NCI-H2227 (cell line): ENCODE data around the gene CREG2.
"Not testable (repeated sequence)": the region's sequence is repeated elsewhere in the genome, so short reads cannot be mapped to it uniquely, and the experiment has no call there.

ENCODE experiments used
- DNase-seq: peaks from one replicate; lab custom pipeline; 2025; ENCODE audit not compliant: unreplicated experiment; lab: John Stamatoyannopoulos, UW

The CREG2 gene

DNA sequence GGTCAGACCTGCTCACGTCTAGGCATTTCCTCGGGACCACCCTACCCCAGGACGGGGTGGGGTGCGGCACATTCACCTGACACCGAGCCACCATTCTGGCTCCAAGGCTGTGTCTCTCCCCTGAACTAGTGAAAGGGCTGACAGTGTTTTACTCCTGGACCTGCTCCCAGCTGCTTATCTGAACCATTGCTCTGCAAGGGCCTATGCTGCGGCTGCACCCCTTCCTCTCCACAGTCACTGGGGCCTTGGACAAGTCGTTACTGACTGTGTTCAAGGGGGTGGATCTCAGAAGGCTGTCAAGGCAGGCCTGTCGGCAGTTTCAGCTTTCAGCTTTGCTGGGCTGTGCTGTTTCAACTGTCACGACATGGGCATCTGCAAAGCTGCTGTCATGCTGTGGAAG lies 11.7 kb downstream of the CREG2 start:
- DNase-seq, result no peak

DNA sequence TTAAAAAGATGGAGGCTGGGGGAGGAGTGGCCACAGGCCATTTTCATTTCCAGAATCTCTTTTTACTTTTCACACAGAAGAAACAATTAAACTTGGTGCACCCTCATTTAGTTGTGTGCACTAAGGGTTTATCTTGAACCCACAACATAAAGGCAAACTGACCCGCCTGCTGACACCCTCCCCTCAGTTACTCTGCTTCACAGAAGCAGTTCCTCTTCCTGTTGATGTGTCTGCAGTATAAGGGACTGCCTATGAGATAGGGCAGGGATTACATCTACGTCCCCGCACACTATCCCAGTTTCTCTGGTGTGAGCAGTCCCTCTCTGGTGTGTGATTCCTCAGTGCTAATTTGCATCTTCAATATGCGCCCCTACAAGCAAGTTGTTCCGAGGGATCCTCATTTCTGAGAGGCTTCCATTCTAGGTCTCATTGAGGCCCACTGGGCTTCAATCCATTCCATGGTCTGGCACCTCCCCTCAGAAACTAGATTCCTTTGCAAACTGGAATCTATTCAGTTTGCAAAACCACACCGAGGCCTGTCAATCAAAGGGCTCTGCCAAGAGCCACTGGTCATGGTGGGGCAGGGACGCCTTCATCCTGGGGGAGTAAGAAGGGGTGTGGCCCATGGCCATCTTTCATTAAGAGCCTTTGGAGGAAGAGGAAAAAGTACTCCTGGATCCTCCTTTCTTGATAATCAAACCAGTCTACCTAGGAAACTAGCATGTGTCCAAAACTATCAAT lies 12.3 kb downstream of the CREG2 start:
- no peak for DNase-seq

DNA sequence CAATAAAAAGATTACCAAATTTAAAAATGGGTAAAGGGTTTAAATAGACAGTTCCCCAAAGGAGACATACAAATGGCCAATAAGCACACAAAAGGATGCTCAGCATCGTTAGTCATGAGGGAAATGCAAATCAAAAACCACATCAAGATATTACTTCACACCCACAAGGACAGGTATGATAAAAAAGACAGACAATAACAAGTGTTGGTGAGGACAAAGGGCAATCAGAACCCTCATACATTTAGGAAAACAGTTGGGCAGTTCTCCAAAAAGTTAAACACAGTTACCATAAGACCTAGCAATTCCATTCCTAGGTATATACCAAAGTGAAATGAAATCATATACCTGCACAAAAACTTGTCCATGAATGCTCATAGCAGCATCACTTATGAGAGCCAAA lies 14.5 kb downstream of the CREG2 start:
- no peak for DNase-seq

DNA sequence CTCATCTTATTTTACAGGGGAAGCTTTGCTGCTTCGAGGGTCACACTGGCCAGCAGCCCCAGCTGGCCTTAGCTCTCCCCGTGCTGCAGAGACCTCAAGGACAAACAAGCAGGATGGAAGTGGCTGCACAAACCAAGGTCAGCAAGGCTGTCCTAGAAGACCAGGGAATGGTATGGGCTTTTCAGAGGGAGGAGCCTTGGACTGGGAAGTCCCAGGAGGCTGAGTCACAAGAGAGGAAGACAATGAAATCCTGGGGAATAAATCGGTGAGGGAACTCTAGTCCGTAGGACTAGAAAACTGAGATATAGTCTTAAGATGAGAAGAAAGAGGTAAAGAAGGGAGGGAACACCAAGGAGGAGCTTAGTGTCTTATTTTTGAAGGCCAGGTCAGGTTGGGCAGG lies 15.7 kb downstream of the CREG2 start:
- DNase-seq, result no peak

DNA sequence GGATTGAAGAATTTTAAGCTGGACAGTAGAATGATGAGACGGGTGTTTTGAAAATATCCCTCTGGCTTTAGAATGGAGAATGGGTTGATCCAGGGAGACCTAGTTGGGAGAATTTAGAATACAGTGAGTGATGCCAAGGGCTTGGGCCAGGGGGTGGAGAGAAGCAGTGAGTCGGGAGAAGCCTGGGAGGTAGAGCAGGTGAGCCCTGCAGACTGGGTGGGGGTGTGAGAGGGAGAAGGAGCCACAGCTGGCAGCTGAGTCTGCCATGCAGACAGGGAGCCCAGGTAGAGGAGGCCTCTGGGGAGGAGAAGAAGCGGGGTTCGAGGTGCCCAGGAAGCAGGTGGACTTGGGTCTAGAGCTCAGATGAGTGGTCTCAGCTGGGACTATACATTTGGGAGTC lies 18.2 kb downstream of the CREG2 start:
- DNase-seq, result no peak

DNA sequence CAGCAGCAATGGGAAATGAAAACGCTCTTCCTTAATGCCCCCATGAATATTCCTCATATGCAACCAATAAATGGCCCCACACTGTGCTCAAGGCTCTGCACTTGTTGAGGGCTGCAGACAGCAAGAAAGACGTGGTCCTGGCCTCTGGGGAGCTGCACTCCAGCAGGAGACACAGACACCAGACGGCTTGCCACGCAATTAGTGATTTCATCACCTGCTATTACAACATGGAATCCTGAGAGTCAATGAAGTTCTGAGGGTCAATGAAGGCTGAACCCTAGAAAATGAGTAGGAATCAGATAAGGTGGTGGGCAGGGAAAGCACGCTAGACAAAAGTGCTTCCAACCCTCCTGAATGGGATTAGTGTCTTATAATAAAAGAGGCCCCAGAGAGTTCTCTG lies 18.9 kb downstream of the CREG2 start:
- DNase-seq, result no peak

DNA sequence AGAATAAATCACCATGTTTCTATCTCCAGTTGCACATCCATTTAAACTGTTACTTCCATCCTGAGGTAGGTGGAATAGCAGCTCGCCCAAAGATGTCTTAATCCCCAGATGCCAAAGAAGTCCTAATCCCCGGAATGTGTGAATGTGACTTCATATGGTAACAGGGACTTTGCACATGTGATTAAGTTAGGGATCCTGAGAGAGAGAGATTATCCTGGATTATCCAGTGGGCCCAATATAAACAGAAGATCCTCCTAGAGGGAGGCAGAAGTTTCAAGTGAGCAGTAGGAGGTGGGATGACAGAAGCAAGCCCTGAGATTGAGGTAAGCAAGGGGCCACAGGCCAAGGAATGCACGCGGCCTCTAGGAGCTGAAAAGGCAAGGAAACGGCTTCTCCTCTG lies 19.8 kb downstream of the CREG2 start:
- DNase-seq, result no peak

DNA sequence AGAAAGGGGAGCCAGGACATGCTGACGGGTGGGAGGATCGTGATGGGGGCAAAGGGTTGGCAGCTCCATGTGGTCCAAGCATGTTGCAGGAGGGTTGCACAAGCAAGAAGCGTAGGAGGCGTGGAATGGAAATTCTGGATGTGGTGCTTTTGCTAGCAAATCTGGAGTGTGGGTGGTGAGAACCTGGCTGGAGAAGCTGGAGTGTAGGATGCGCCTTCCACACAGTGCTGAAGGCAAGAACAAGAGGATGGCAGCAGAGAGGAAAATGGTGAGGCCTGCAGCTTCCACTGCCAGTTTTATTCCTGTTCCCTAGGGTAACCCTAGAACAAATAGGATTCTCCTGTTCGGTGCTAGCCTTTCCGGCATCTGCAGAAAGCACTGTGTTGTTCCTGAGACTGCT lies 22.4 kb downstream of the CREG2 start:
- DNase-seq, result no peak

DNA sequence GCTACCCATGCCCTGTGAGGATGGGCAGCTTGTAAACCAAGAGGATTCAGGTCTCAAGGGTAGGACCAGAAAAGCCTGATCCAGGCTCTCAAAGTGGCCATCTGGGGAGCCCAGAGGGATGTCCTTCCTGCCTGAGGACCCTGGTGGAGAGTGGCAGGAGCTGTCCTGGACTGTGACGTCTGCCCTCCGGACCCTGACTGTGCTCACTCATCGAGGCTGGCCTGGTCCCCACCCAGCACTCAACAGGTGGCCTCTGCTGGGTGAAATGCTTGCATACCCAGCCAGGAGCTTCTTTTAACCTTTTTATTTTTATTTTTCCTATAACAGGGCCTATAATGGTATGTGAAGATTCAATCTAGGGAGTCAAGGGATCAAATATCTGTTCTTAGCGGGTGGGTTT lies 24.5 kb downstream of the CREG2 start:
- no peak for DNase-seq

DNA sequence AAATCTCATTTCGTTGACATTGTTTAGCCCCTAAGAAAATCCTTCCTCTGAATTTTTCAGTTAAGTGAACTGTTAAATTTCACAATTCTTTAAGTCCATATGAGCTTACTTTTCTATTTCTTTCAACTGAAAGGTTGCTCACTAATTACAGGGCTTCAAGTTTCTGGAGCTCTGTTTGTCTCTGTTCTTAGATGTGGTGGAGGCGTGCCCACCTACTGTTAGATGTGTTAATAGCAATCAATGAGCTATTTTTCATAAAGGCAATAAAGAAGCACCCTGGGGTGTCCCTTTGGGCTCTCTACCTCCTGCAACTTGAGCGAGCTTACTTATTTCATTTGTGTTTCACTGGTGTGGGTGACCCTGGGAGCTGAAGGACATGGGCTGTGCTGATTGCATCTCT lies 25.0 kb downstream of the CREG2 start:
- no peak for DNase-seq

DNA sequence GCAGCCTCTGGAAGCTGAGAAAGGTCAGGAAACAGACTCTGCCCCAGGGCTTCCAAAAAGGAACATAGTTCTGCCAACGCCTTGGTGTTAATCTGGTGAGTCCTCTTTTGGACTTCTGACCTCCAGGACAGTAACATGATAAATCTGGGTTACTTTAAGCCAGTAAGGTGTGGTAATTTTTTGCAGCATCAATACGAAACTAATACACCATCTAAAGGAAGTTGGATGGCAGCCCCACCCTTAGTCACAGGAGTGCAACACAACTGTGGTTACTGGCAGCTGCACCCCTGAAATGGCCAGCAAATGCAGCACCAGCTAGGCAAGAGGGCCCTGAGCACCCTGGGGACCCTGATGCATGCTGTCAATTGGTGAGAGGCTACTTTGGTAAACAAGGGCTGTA lies 25.8 kb downstream of the CREG2 start:
- DNase-seq, result no peak

DNA sequence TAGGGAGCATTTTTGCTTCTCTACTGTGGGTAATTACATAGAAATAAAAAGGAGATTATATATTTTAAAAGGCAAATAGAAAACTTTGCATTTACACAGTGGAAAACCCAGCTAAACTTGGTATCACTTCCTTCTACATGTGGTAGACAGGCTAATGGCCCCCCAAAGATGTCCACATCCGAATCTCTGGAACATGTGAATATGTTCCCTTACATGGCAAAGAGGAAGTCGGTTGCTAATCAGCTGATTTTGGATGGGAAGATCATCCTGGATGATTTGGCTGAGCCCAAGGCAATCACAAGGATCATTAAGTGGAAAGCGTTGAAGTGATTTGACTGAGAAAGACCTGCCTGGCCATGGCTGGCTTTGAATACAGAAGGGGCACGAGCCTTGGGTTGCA lies 26.2 kb downstream of the CREG2 start:
- no peak for DNase-seq

DNA sequence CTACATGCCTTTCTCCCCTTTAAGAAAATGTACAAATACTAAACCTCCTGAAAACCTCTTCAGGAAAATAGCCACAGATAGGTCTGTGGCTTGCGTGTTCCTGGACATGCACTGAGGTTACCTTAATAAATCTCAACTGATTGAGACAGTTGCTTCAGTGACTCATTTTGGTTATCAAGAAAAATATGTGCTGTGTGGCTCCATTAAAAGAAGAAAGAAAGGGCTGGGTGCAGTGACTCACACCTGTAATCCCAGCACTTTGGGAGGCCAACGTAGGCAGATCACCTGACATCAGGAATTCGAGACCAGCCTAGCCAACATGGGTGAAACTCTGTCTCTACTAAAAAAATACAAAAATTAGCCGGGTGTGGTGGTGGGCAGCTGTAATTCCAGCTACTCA lies 27.1 kb downstream of the CREG2 start:
- no peak for DNase-seq

DNA sequence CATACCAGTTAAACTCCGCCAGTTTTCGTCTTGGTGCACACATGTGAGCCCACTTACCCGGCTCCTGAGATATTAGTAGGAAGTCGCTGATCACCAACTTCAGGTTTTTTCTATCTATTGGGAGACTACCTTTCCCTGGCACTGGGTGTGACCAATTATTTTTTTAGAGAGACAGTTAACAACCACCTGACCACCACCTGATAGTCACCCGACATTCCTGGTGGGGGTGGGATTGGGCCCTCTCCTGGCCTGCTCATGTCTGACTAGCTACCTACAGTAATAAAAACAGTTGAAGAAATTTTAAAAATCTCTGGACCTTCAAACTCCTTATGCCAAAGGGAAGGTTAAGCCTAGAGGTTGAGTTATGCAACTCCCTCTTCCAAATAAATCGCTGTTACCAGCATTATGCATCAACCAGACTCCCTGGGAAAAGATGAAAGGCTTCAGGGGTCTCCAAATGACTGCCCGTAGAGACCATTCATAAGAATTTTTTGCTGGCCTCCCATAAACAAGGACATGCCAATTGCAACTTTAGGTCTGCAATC lies 27.8 kb downstream of the CREG2 start:
- no peak for DNase-seq

DNA sequence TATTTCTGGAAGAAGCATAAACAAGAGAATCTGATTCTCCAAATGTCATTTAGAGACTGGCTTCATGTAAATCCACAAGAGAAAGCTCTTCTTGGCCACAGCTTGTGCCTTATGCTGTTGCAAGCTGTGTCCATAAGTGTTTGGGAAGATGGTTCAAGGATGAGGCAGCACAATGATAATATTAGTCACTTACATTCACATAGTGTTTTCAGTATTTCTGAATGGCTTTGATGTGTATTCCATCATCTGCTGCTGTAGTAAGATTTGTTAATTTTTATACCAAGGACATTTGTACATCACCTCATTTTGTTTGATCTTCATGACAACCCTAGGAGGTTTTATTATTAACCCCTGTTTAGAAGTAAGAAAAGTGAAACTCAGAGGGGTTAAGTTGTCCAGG lies 29.9 kb downstream of the CREG2 start:
- no peak for DNase-seq

DNA sequence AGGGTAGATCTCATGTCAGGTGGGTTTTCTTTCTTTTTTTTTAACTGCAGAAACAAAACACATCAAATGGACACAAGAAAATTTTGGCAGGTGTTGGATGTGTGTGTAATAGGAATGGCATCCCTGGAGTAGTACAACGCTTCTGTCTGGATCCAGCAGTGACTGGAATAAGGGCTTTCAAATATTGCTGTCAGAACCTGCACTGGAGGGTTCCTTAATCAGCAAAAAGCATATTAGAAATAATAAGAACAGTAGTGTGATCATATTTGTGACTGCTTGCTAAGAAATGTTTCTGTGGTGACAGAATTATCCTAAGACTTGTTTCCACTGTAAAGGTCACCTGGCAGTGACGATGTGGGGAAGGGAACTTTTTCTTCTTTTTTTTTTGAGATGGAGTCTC lies 30.8 kb downstream of the CREG2 start:
- no peak for DNase-seq

DNA sequence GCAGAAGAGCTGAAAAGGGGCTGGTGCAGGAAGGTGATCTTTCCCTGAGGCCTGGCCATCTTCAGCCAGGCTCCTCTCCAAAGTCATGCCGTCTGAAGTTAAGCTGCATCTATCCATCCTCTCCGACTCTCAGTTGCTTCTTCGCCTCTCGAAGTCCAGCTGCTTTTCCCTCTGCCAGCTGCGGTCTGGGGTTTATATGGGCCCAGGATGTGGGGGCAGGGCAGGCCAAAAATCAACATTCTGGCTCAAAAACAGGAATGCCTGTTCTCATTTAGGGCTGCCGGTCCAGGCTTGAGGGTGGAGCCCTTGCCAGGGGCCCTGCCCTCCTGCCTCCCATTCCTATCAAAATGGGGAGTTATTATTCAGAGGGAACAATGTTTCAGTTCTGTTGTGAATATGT lies 31.2 kb downstream of the CREG2 start:
- DNase-seq, result no peak

DNA sequence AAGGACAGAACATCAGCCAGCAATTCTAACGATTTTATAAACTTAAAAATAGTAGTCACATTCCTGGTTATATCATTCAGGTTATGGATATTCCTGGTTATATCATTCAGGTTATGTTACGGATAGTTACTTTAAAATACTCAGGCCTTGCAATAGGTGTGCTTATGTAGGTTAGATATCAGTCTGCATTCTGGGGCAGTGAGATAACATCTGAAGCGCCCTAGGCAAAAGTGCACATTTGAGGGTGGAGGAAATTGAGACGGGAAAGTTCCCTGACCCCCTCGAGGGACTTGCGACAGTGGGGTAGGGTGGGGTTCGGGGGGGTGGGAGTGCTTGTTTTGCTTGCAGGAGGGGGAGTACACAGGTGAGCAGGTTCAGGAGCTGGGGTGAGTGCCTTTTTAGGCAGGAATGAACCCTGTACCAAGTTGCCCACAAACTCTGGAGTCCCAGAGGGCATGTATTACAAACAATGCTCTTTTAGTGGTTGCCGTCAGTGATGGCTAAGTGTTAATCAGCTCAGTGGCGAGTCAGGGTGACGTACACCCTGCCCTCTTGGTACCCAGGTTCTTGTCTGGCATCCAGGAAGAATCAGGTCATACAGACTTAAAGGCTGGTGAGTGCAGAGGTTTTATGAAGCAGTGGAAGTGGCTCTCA lies 31.8 kb downstream of the CREG2 start:
- DNase-seq, result no peak

DNA sequence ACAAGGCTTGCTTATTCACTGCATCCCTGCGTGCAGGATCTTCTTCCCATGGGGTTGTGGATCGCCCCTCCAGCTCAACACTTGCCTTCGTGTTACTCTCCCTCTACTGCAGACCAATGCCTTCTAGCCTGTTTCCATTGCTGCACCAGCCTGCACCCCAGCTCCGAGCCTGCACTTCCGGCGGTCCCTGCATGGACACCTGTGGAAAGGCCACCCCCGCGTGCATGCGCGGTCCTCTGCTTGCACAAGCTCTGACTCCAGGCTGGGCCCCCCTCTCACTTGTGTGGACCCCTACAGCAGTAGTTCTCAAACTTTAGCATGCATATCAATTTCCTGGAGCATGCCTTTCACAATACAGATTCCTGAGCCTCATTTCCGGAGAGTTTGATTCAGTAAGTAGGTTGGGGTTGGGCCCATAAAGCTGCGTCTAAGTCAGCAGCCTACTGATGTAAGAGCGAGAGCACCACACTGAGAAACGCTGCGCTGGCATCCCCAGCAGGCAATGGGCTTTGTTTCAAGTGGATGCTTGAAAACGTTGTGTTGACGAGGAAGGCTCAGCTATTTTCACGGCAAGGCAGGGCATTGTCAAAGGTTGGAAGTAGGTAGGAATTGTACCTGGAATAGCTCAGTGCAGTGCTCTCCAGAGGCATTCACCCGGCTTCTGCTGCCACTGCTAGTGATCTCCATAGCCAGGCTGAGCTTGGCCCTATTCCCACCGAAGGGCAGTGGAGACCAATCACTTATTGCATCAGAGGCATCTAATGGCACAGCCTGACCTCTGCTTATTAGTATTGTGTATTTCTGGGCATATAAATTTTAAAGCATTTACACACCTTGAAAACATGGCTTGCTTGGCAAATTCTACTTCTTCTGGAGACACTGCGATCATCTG lies 32.6 kb downstream of the CREG2 start:
- DNase-seq, result no peak

DNA sequence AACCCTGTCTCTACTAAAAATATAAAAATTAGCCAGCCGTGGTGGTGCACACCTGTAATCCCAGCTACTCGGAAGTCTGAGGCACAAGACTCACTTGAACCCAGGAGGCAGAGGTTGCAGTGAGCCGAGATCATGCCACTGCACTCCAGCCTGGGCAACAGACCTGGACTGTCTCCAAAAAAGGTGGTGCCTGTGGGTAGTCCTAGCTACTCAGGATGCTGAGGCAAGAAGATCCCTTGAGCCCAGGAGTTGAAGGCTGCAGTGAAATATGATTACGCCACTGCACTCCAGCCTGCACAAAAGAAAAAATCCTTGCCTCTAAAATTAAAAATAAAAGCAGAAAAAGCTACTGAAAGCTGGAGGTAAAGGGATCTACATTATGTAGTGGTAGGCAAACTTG lies 34.7 kb downstream of the CREG2 start:
- DNase-seq, result not testable (repeated sequence)

DNA sequence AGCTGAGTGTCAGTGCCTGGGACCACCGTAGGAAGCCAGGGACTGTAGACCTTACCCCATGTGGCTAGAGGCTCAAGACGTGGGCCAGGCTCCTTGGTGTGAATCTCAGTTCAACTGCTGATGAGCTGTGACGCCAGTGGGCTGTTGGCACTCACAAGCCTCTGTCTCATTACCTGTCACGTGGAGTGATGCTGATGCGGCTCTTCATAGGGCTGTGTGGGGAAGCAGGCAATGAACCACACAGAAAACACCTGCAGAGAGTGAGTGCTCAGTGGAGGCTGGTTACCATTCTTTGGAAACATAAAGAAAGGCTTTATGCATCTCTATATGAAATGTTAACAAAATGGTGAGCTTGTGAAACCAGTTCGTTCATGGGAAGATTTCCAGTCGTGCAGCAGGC lies 36.1 kb downstream of the CREG2 start:
- DNase-seq, result no peak
